GM12878 (cell line): Measurements from ENCODE around the gene LMTK3. TPM values are rescaled to one million over a fixed set of nuclear protein-coding genes. Genes with fewer than 3 reads are reported as not detected.
"Not testable (repeated sequence)": the region's sequence is repeated elsewhere in the genome, so short reads cannot be mapped to it uniquely, and the experiment has no call there.

Source experiments
- ATAC-seq: fragments of 200-7000 bp; cut with Tn5 transposase; 3 replicates; pipeline ENCODE4 v1.9.1; 2020; ENCODE audit warnings: mild to moderate bottlenecking, moderate library complexity
- BruUV-seq: library from RNA; stranded (reverse); fragments of 400-500 nt; replicated peaks from 2 replicates; lab custom pipeline; 2021; lab: Mats Ljungman, UMichigan
- CTCF ChIA-PET: fragments of 300-600 bp; sonication (Branson Sonifier 250); formaldehyde crosslinking; extraction: SDS; loops from one replicate; lab custom pipeline; 2021; ENCODE audit warnings: inconsistent platforms; lab: Yijun Ruan, JAX
- POLR2A ChIA-PET: fragments of 350-600 bp; formaldehyde crosslinking; extraction: SDS; loops from one replicate; lab custom pipeline; 2021; ENCODE audit warnings: inconsistent platforms; lab: Charles Lee
- RAD21 ChIA-PET: fragments of 300-600 bp; sonication (Branson Sonifier 250); formaldehyde crosslinking; loops from one replicate; lab custom pipeline; 2023; ENCODE audit warnings: antibody characterized with exemption; ENCODE audit not compliant: unreplicated experiment; lab: Charles Lee
- SMC1A ChIA-PET: fragments of 300-600 bp; sonication (Branson Sonifier 250); formaldehyde crosslinking; loops from one replicate; lab custom pipeline; 2023; ENCODE audit not compliant: unreplicated experiment, uncharacterized antibody; lab: Charles Lee
- DNase-seq: peaks from one replicate; pipeline ENCODE4 v3.0.0-alpha.2; 2011; ENCODE audit warnings: low read depth, low spot score
- FAIRE-seq: peaks from 3 replicates; lab custom pipeline; 2011; peaks lifted over from hg19 to GRCh38; lab: Jason Lieb, UNC
- H2AFZ ChIP-seq: 2 replicates; pipeline ENCODE4 v1.6.0; 2011; ENCODE audit warnings: low read depth, low read length, control low read depth; ENCODE audit not compliant: control insufficient read depth
- H3K27ac ChIP-seq: 2 replicates; pipeline ENCODE4 v1.5.1; 2011; ENCODE audit warnings: control low read depth; ENCODE audit not compliant: control insufficient read depth, insufficient read depth
- H3K27me3 ChIP-seq, 2 experiments: replicated peaks in 1 of 2; 2 replicates each; pipeline versions ENCODE4 v1.6.0 to v1.6.1; 2011; ENCODE audit warnings: low read length in 1 of 2; ENCODE audit not compliant: control insufficient read depth in 2 of 2, insufficient read depth in 2 of 2
- H3K36me3 ChIP-seq, 2 experiments: 2 replicates each; pipeline ENCODE4 v1.5.1; 2011; ENCODE audit warnings: low read length in 1 of 2; ENCODE audit not compliant: control insufficient read depth in 2 of 2, insufficient read depth in 2 of 2
- H3K4me1 ChIP-seq: 2 replicates; pipeline ENCODE4 v1.6.1; 2011; ENCODE audit warnings: mild to moderate bottlenecking, low read length, moderate library complexity, mixed read lengths; ENCODE audit not compliant: control insufficient read depth, insufficient read depth
- H3K4me2 ChIP-seq: 2 replicates; pipeline ENCODE4 v1.6.0; 2011; ENCODE audit warnings: control low read depth; ENCODE audit not compliant: control insufficient read depth, insufficient read depth
- H3K4me3 ChIP-seq: fragments of 200-600 bp; sonication (generic); 2 replicates; pipeline ENCODE4 v1.5.1; 2016
- H3K79me2 ChIP-seq: 2 replicates; pipeline ENCODE4 v1.6.0; 2011; ENCODE audit warnings: low read length; ENCODE audit not compliant: control insufficient read depth, insufficient read depth
- H3K9ac ChIP-seq: 2 replicates; pipeline ENCODE4 v1.8.0; 2011; ENCODE audit warnings: low read length, control low read depth, mixed read lengths; ENCODE audit not compliant: control insufficient read depth, insufficient read depth
- H3K9me3 ChIP-seq: replicated peaks from 3 replicates; pipeline ENCODE4 v1.5.1; 2011; ENCODE audit warnings: mild to moderate bottlenecking, low read length; ENCODE audit not compliant: control insufficient read depth, insufficient read depth
- H4K20me1 ChIP-seq: 2 replicates; pipeline ENCODE4 v1.6.0; 2011; ENCODE audit not compliant: control insufficient read depth, insufficient read depth
- ATF7 ChIP-seq: fragments of 450-650 bp; IDR thresholded peaks from 2 replicates; pipeline ENCODE4 v1.6.1; 2016; ENCODE audit warnings: low read depth, mild to moderate bottlenecking
- BCL11A ChIP-seq: IDR thresholded peaks from 2 replicates; pipeline ENCODE4 v1.6.1; 2011; ENCODE audit warnings: low read depth, low read length
- BMI1 ChIP-seq: fragments of 450-650 bp; IDR thresholded peaks from 2 replicates; pipeline ENCODE4 v1.6.1; 2016; ENCODE audit warnings: mild to moderate bottlenecking, moderate library complexity, borderline replicate concordance
- ETV6 ChIP-seq, 2 experiments: fragments of 450-650 bp in 1 of 2; IDR thresholded peaks in 1 of 2; conservative IDR thresholded peaks in 1 of 2; 2 replicates each; pipeline ENCODE4 v1.6.1; 2014; ENCODE audit warnings: antibody characterized with exemption in 1 of 2, borderline replicate concordance in 1 of 2, low read depth in 1 of 2, mild to moderate bottlenecking in 1 of 2, moderate library complexity in 1 of 2
- FOS ChIP-seq: IDR thresholded peaks from 3 replicates; pipeline ENCODE4 v1.6.1; 2011; ENCODE audit warnings: borderline replicate concordance; ENCODE audit not compliant: insufficient read length; ENCODE audit errors: extremely low read depth
- IRF4 ChIP-seq: IDR thresholded peaks from 2 replicates; pipeline ENCODE4 v1.6.1; 2011; ENCODE audit warnings: low read depth, low read length
- JUND ChIP-seq: IDR thresholded peaks from 2 replicates; pipeline ENCODE4 v1.6.1; 2012; ENCODE audit warnings: low read depth, mild to moderate bottlenecking, low read length, improper control_type of control experiment, moderate library complexity
- LARP7 ChIP-seq: fragments of 450-650 bp; IDR thresholded peaks from 2 replicates; pipeline ENCODE4 v1.6.1; 2017; ENCODE audit warnings: mild to moderate bottlenecking
- MEF2A ChIP-seq: IDR thresholded peaks from 2 replicates; pipeline ENCODE4 v1.6.1; 2011; ENCODE audit warnings: low read depth, mild to moderate bottlenecking, low read length, moderate library complexity; ENCODE audit not compliant: insufficient read depth
- NBN ChIP-seq: fragments of 450-650 bp; IDR thresholded peaks from 2 replicates; pipeline ENCODE4 v1.6.1; 2016
- NFXL1 ChIP-seq: fragments of 450-650 bp; IDR thresholded peaks from 2 replicates; pipeline ENCODE4 v1.6.1; 2017; ENCODE audit warnings: antibody characterized with exemption, mild to moderate bottlenecking, borderline replicate concordance
- RB1 ChIP-seq: fragments of 450-650 bp; formaldehyde crosslinking; IDR thresholded peaks from 2 replicates; pipeline ENCODE4 v1.6.1; 2017; ENCODE audit warnings: mild to moderate bottlenecking, borderline replicate concordance
- RCOR1 ChIP-seq: conservative IDR thresholded peaks from 2 replicates; pipeline ENCODE4 v1.6.1; 2012; ENCODE audit warnings: low read depth, low read length, improper control_type of control experiment
- SMARCA5 ChIP-seq: fragments of 450-650 bp; IDR thresholded peaks from 2 replicates; pipeline ENCODE4 v1.6.1; 2017; ENCODE audit warnings: mild to moderate bottlenecking
- SRF ChIP-seq, 2 experiments: IDR thresholded peaks; 2 replicates each; pipeline ENCODE4 v1.6.1; 2011; ENCODE audit warnings: low read depth in 2 of 2, low read length in 2 of 2, mild to moderate bottlenecking in 1 of 2, moderate library complexity in 1 of 2
- TARDBP ChIP-seq: IDR thresholded peaks from 2 replicates; pipeline ENCODE4 v1.6.1; 2016; ENCODE audit warnings: borderline replicate concordance
- WGBS: methylation state at CpG from one replicate; pipeline ENCODE4 v1.1.6; 2016; ENCODE audit warnings: low lambda C conversion rate; ENCODE audit not compliant: insufficient replicate concordance, insufficient coverage; ENCODE audit errors: missing lambda C conversion rate; 5-methylcytosine and 5-hydroxymethylcytosine counted together
- in situ Hi-C: fragments of 300-500 bp; cut with MboI; formaldehyde crosslinking; loops from 9 replicates; pipeline ENCODE4 v1.14.3; 2018; ENCODE audit warnings: mixed read lengths
- intact Hi-C: fragments of 100-400 bp; cut with micrococcal nuclease; formaldehyde crosslinking; loops from one replicate; pipeline ENCODE4 v1.14.2; 2022; ENCODE audit not compliant: unreplicated experiment
- polyA plus RNA-seq, 11 experiments: library from polyadenylated mRNA; depleted of rRNA in 4 of 11; unstranded in 6 of 11; stranded (reverse) in 5 of 11; fragments of >200 nt; fragmentation: Nextera tagmentation in 4 of 11; fragmentation: Illumina TruSeq in 1 of 11; extraction: Ambion mirVana in 4 of 11; extraction: Trizol in 1 of 11; gene quantifications; 1 replicate in 1 of 11; 2 replicates in 10 of 11; pipeline versions ENCODE4 v1.2.1 to v1.2.3, GENCODE V29; 2011 to 2016; ENCODE audit warnings: inconsistent platforms in 2 of 11, missing spikeins in 2 of 11, low read depth in 1 of 11
- total RNA-seq, 4 experiments: library from RNA; depleted of rRNA in 3 of 4; stranded (reverse); fragments of >200 nt in 3 of 4; fragmentation: Illumina TruSeq in 1 of 4; extraction: Trizol in 1 of 4; gene quantifications; 2 replicates each; pipeline versions ENCODE4 v1.2.1 to v1.2.3, GENCODE V29; 2013 to 2021
- TF ChIP-seq, protein P1 (sequence below): fragments of 450-650 bp; IDR thresholded peaks from 2 replicates; pipeline ENCODE4 v1.6.1; 2017; ENCODE audit warnings: mild to moderate bottlenecking, moderate library complexity
- TF ChIP-seq, protein P2 (sequence below): IDR thresholded peaks from 2 replicates; pipeline ENCODE4 v1.6.1; 2012; ENCODE audit warnings: low read depth, low read length, improper control_type of control experiment

LMTK3 gene
- total and polyA plus RNA-seq, 10 of the 15 experiments (the other 5 are each of a cell fraction or from before 2014, with no cell fraction given) = under 0.01 to 0.28 (median 0.04) TPM; not detected in 3

DNA sequence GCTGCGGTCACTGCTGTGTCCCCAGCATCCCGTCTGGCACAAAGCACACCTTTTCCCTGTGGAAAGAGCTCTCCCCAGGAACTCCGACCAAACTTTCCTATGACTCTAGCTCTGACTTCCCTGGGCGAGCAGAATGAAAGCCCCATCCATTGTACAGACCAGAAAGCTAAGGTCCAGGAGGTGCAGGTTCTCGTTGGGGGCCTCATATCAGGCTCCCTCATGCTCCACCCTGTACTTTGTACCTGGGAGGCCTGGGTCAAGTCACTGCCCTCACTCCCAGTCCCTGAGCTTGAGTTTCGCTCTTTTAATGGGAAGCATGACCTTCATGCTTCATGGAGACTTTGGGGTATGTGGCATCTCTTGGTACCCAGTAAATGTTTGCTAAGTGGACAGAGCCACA, 24.1 kb downstream of the LMTK3 start (continued):
- TF ChIP-seq, protein P1, sequence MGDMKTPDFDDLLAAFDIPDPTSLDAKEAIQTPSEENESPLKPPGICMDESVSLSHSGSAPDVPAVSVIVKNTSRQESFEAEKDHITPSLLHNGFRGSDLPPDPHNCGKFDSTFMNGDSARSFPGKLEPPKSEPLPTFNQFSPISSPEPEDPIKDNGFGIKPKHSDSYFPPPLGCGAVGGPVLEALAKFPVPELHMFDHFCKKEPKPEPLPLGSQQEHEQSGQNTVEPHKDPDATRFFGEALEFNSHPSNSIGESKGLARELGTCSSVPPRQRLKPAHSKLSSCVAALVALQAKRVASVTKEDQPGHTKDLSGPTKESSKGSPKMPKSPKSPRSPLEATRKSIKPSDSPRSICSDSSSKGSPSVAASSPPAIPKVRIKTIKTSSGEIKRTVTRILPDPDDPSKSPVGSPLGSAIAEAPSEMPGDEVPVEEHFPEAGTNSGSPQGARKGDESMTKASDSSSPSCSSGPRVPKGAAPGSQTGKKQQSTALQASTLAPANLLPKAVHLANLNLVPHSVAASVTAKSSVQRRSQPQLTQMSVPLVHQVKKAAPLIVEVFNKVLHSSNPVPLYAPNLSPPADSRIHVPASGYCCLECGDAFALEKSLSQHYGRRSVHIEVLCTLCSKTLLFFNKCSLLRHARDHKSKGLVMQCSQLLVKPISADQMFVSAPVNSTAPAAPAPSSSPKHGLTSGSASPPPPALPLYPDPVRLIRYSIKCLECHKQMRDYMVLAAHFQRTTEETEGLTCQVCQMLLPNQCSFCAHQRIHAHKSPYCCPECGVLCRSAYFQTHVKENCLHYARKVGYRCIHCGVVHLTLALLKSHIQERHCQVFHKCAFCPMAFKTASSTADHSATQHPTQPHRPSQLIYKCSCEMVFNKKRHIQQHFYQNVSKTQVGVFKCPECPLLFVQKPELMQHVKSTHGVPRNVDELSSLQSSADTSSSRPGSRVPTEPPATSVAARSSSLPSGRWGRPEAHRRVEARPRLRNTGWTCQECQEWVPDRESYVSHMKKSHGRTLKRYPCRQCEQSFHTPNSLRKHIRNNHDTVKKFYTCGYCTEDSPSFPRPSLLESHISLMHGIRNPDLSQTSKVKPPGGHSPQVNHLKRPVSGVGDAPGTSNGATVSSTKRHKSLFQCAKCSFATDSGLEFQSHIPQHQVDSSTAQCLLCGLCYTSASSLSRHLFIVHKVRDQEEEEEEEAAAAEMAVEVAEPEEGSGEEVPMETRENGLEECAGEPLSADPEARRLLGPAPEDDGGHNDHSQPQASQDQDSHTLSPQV = no peak
- TF ChIP-seq ETV6 (conservative IDR thresholded peaks at IDR 0.05 in 1 of 2, IDR thresholded peaks at IDR 0.05 in 1 of 2; ENCODE audit: borderline replicate concordance in 1 of 2, low read depth in 1 of 2) (no peak), SRF (IDR thresholded peaks at IDR 0.05; ENCODE audit: low read depth in 2 of 2, low read length in 2 of 2) (no peak), NFXL1 (no peak), FOS (no peak), TARDBP (no peak), IRF4 (no peak), ATF7 (no peak), JUND (no peak), LARP7 (no peak), RCOR1 (no peak), BMI1 (no peak), NBN (no peak), RB1 (no peak), BCL11A (no peak), SMARCA5 (no peak), MEF2A (no peak)
- TF ChIP-seq, protein P2, sequence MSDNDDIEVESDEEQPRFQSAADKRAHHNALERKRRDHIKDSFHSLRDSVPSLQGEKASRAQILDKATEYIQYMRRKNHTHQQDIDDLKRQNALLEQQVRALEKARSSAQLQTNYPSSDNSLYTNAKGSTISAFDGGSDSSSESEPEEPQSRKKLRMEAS = no peak

DNA sequence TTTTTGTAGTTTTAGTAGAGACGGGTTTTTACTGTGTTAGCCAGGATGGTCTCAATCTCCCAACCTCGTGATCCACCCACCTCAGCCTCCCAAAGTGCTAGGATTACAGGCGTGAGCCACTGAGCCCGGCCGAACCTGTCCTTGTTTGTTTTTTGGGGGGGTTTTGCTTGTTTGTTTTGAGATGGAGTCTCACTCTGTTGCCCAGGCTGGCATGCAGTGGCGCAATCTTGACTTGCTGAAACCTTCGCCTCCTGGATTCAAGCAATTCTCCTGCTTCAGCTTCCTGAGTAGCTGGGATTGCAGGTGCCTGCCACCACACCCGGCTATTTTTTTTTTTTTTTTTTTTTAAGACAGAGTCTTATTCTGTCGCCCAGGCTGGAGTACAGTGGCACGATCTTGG, 24.9 kb downstream of the LMTK3 start:
- H3K4me1 ChIP-seq = peaks cover 20% of the 10 kb centered on the region
- H3K79me2 ChIP-seq, H3K9ac ChIP-seq, H3K4me2 ChIP-seq, H4K20me1 ChIP-seq, H3K4me3 ChIP-seq, BruUV-seq, H3K27me3 ChIP-seq, ATAC-seq, DNase-seq, H3K9me3 ChIP-seq, H3K27ac ChIP-seq, H2AFZ ChIP-seq, in situ Hi-C loops, POLR2A ChIA-PET, FAIRE-seq, intact Hi-C loops, H3K36me3 ChIP-seq: not testable (repeated sequence)
- 44% methylated on average over 7 of the region's 10 CpGs for WGBS
- CTCF ChIA-PET = interaction anchor here (1.2 to 6.0 kb wide), 5 partner anchors 19 to 174 kb away, joined by 3 to 155 read pairs (median 6); partner anchors contain the start of gene KDELR1
- SMC1A ChIA-PET = interaction anchor here (1.5 kb wide), 1 partner anchor 87 kb away, joined by 3 read pairs; no protein-coding TSS in a partner anchor
- RAD21 ChIA-PET = interaction anchor here (1.2 kb wide), 1 partner anchor 98 kb away, joined by 3 read pairs; no protein-coding TSS in a partner anchor
